Activated gamma-delta T cell treated with Interleukin-2 at 50 U/mL for 16 hours (primary cell): ENCODE measurements around the gene FIBCD1.
"Not testable (repeated sequence)": the region's sequence is repeated elsewhere in the genome, so short reads cannot be mapped to it uniquely, and the experiment has no call there.

Experiments used
- DNase-seq: peaks from one replicate; pipeline ENCODE4 v3.0.0-alpha.2; 2020

FIBCD1 gene

DNA sequence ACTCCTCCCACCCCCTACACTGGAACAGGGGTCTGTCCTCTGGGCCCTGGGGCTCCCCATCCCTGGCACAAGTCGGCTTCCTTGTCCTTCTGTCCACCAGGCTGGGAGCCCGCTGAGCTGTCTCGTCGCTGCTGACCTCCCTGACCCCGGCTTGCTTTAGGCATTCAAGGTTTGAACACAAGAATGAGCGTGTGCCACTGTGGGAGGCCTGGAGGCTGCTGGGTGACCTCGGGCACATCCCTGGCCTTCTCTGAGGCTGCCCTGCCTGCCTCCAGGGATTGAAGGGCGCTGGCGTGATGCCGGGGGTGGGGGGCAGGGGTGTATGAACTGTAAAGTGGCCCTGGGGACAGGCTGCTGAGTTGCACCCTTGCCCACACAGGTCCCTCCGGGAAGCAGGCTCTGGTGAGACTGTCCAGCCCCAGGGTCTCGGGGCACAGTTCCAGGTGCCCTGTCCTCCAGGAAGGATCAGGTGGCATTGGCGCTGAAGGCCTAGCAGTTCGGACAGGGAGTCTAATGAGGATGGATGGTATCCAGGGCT lies 18.2 kb downstream of the FIBCD1 start:
- no peak for DNase-seq

GRCh38 chr9:130920233-130920632 lies 18.8 kb downstream of the FIBCD1 start:
- no peak for DNase-seq

- DNase-seq = no peak
Measured at GRCh38 chr9:130919559-130920145, 19.4 kb downstream of the FIBCD1 start.

DNA sequence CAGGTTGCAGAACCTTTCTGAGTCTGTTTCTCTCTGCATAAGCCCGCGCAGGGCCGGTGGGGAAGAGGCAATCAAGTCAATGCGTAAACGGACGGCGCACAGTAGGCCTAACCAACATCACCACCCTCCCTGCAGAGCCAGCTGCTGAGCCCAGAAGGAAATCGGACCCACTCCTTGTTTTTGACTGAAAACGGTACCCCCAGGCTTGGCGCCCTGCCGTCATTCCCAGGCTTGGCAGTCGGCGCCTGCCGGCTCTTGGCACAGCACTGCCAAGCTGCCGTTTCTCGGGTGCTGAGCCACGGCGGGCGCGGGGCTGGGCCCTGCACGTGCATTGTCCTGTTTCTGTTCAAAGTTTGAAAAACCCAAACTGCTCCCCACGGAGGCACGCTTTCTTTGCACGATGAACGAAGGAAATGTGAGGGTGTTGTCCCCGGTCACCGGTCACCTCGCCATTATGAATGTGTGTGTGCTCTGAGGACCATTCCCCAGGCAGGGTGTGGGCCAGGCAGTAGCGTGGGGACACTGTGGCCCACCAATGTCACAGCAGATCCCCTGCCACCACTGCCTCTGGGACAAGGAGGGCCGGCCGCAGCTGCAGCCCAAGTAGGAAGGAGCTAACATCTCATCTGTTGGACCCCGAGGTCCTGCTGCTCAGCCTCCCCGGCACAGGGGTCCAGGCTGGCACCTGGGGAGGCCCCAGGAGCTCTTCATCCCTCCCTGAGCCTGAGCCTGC lies 20.1 kb downstream of the FIBCD1 start:
- DNase-seq = no peak

DNA sequence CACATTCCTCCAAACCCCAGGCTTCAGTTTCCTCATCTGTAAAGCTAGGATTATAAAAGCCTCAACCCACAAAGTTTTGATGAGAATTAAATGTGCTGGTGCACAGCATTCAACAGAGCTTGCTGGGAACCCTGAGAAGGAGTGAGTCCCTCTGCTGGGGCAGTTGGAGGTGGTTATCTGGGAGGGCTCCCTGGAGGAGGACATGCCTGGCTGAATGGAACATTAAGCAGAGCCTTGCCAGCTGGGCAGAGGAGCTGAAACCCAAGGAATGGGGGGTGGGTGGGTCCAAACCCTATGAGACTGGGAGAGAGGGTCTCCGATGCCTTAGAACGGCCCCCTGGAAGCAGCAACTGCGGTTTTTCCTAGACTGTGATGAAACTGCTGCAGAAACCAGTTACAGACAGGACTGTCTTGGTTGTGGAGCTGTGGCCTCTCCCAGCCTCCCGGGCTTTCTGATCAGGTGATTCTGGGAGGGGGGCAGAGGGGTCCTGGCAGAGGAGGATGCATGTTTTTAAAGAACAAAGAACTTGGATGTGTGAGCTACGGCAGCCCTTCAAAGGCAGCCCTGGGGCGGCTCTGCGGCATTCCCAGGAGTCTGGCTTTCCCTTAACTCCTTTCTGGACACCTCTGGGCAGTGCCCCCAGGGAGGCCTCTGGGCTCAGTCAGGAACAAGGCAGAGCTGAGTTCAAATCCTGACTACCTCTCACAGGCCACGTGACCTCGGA lies 20.8 kb downstream of the FIBCD1 start:
- DNase-seq = no peak

- DNase-seq = no peak
Measured at GRCh38 chr9:130917168-130917960, 21.7 kb downstream of the FIBCD1 start.

- DNase-seq = no peak
Measured at GRCh38 chr9:130915096-130915447, 24.0 kb downstream of the FIBCD1 start.

GRCh38 chr9:130914417-130915095 lies 24.5 kb downstream of the FIBCD1 start:
- DNase-seq = no peak

DNA sequence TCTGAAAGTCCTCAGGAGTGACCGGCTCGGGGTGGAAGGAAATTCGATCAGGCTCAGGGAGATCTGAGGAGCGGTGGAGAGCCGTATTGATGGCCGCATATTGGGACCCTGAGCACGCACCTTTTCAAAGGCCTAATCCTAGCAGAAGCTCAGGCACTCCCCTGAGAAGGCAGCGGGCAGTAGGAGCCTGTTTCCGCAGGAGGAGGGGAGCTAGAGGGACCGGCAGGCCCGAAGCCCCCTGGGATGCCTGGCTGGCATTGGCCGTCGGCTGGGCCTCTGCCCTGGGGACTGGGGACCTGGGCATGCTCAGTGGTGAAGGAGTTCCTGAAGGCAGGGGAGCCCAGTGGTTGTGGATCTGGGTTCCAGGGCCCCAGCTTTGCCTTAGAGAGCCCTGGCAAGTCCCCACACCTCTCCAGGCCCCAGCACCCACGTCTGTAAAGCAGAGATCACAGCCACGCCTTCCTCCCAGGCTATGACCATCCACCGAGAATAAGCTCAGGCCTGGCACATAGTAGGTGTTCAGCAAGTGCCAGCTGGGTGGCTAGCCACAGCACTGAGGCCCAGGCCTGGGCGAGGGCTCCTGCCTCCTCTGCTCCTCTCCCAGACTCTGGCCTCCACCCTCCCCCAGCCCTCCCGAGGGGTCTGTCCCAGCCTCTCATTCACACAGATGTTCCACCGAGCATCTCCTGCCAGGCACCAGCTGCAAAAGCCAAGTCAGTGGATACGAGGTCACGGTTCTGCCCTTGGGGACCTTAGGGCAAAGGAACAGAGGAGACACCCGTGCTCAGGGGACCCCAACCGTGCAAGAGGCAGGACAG lies 25.2 kb downstream of the FIBCD1 start:
- DNase-seq = no peak

- no peak for DNase-seq
Measured at GRCh38 chr9:130912932-130913598, 26.0 kb downstream of the FIBCD1 start.

DNA sequence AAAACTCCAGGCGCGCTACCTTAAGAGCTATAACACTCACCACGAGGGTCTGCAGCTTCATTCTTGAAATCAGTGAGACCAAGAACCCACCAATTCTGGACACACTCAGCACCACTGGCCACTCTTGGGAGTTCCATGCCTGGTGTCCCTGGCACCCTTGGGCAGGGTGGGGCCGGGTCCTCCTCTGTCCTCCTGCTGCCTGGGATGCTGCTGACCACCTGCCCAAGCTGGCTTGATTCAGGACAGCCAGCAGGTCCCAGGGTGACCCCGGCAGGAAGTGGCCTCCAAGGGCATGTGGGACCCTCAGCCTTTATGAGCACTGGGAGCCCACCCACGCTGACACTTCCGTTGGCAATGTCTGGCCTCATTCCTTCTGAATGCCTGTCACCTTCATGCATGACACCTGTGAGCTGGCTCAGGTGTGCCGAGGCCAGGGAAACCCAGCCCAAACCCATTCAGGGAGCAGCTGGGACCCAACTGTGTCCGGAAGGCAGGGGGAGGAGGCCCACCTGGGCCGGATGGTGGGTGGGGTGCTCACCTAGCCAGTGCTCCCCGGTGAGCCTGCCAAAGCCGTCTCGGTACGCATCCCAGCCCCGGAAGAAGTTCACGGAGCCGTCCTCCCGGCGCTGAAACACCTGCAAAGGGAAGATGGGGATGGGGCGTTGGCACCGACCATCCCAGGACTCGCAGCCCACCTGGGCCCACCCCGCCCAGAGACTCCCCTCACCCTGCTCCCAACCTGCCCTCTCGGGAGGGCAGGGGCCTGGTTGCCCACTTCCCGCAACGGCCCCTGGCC lies 27.6 kb downstream of the FIBCD1 start:
- DNase-seq = no peak

DNA sequence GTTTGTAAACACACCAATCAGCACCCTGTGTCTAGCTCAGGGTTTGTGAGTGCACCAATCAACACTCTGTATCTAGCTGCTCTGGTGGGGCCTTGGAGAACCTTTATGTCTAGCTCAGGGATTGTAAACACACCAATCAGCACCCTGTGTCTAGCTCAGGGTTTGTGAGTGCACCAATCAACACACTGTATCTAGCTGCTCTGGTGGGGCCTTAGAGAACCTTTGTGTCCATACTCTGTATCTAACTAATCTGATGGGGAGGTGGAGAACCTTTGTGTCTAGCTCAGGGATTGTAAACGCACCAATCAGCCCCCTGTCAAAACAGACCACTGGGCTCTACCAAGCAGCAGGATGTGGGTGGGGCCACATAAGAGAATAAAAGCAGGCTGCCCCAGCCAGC lies 28.4 kb downstream of the FIBCD1 start:
- DNase-seq = not testable (repeated sequence)

GRCh38 chr9:130910041-130910440 lies 29.0 kb downstream of the FIBCD1 start:
- not testable (repeated sequence) for DNase-seq

DNA sequence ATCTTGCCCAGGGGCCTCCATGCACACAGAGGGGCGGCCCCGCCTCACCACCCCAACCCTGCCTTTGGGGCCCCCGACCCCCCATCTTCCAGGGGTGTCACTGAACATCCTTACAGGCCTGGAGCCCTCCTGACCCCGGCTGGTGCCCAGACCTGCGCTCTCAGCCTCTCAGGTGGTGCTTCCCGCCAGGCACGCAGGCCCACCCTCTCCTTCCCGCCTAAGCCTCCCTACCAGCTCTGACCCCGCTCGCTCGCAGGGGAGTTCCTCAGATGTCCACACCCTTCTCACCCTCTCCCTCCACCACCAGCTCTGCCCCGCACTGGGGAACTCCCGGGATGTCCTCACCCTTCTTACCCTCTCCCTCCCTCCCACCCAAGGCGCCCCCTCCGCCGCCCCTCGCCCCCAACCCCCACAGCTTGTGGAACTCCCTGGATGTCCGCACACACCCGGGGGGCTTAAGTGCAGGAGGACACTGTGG lies 30.1 kb downstream of the FIBCD1 start:
- DNase-seq = no peak

DNA sequence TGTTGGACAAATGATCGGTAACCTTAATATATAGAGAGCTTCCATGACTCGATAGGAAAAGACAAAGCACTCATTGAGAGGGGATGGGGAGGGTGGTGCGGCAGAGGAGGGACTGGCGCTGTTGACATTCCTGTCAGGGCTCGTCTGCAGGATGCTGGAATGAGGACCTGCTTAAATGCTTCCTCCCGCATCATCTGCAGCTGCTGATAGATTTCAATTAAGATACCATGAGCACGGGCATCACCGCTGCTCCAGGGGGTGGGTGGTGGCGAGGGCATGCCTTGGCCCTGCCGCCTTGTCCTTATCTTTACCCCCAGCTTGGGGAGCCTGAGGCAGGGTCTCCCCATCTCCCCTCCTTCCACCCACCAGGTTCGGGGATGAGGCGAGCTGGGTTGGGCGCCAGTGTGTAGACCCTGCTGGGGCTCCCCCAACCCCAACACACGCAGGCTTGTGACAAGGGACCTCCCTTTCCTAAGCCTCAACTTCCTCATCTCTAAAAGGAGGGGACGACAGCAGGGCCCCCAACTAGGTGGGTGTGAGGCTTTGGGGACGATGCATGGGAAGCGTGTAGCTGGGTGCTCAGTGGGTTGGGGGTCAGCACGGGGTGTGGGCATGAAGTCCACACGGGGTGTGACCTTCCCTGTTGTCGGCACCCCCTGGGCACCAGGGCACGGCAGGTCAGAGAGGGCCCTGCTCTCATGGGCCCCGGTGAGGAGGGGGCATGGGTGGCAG lies 30.7 kb downstream of the FIBCD1 start:
- no peak for DNase-seq

- no peak for DNase-seq
Measured at GRCh38 chr9:130906735-130907416, 32.2 kb downstream of the FIBCD1 start.

GRCh38 chr9:130905902-130906734 lies 32.9 kb downstream of the FIBCD1 start:
- DNase-seq = no peak
